ENCODE results near the gene FIBIN. TPM values are rescaled to one million over a fixed set of nuclear protein-coding genes. Genes with fewer than 3 reads are reported as not detected.
A peak's percentile ranks its signal among the peaks of the same experiment; 100 is the strongest.

Gene FIBIN
- total and polyA plus RNA-seq, 11 donors: 5.4 to 16.4 (median 7.5) TPM

- intact Hi-C loops (cut with DNase I): no loop called here
- Histone ChIP-seq H3K27ac (no peak overlapping the region), H3K36me3 (no peaks in the 10 kb centered on the region), H3K27me3 (no peaks in the 10 kb centered on the region), H3K4me3 (no peak overlapping the region), H3K4me1 (peaks cover 0 to 19% (median 0%) of the 10 kb centered on the region in 12 donors), H3K9me3 (peaks cover 0 to 45% (median 16%) of the 10 kb centered on the region in 12 donors)
- 66 to 75% (median 66%) methylated on average over 6 of the region's 6 CpGs for WGBS, 4 donors
- no peak for ATAC-seq
- TF ChIP-seq POLR2A (IDR thresholded peaks at IDR 0.05): no peak
- no peak for TF ChIP-seq CTCF (IDR thresholded peaks at IDR 0.05)
- DNase-seq: no peak
These were observed 10.3 kb upstream of the FIBIN start for GRCh38 chr11:26983645-26984044.

- no peaks in the 10 kb centered on the region for H3K36me3 ChIP-seq
- H3K27me3 ChIP-seq: no peaks in the 10 kb centered on the region
- DNase-seq (no peak), ATAC-seq (no peak)
- TF ChIP-seq POLR2A (IDR thresholded peaks at IDR 0.05): no peak
- no peak for TF ChIP-seq CTCF (IDR thresholded peaks at IDR 0.05)
- peaks cover 0 to 28% (median 10%) of the 10 kb centered on the region in 12 donors for H3K9me3 ChIP-seq
- intact Hi-C loops (cut with DNase I): no loop called here
- peaks cover 0 to 19% (median 0%) of the 10 kb centered on the region in 12 donors for H3K4me1 ChIP-seq
- H3K27ac ChIP-seq: peak overlapping the region in 5 of 12 donors; percentile 41 to 60 (median 47)
- 42 to 61% (median 47%) methylated on average over 1 of the region's 1 CpG for WGBS, 4 donors
- H3K4me3 ChIP-seq: no peak overlapping the region
These were observed 8.4 kb upstream of the FIBIN start for GRCh38 chr11:26985470-26985869.

- ATAC-seq (peak; percentile 42 to 88 (median 58)), DNase-seq (no peak)
- Histone ChIP-seq H3K4me3 (no peak overlapping the region), H3K27ac (peak overlapping the region in 5 of 12 donors; percentile 41 to 60 (median 47)), H3K27me3 (no peaks in the 10 kb centered on the region), H3K9me3 (peaks cover 0 to 23% (median 9%) of the 10 kb centered on the region in 12 donors), H3K36me3 (no peaks in the 10 kb centered on the region), H3K4me1 (peaks cover 0 to 19% (median 0%) of the 10 kb centered on the region in 12 donors)
- no peak for TF ChIP-seq CTCF (IDR thresholded peaks at IDR 0.05)
- no peak for TF ChIP-seq POLR2A (IDR thresholded peaks at IDR 0.05)
- intact Hi-C loops (cut with DNase I): no loop called here
- WGBS, 4 donors: 62 to 82% (median 79%) methylated on average over 4 of the region's 4 CpGs
These were observed 8.0 kb upstream of the FIBIN start for GRCh38 chr11:26985943-26986342.

GRCh38 chr11:26987272-26987671, 6.6 kb upstream of the FIBIN start:
- ATAC-seq: no peak
- intact Hi-C loops (cut with DNase I): no loop called here
- DNase-seq: no peak
- 86 to 89% (median 88%) methylated on average over 3 of the region's 3 CpGs for WGBS, 4 donors
- Histone ChIP-seq H3K27ac (peak overlapping the region in 3 of 12 donors; percentile 12 to 60 (median 39)), H3K36me3 (no peaks in the 10 kb centered on the region), H3K27me3 (no peaks in the 10 kb centered on the region), H3K9me3 (peaks cover 0 to 13% (median 7%) of the 10 kb centered on the region in 12 donors), H3K4me3 (no peak overlapping the region), H3K4me1 (peaks cover 0 to 19% (median 0%) of the 10 kb centered on the region in 12 donors)
- no peak for TF ChIP-seq CTCF (IDR thresholded peaks at IDR 0.05)
- no peak for TF ChIP-seq POLR2A (IDR thresholded peaks at IDR 0.05)

Data from heart left ventricle (tissue), 16 donors.